Nephron (organoid): ENCODE data around the gene SRC.

Source experiments
- H3K27ac Mint-ChIP-seq, 3 experiments: 2 replicates each; pipeline ENCODE4 v1.8.0; 2020; ENCODE audit warnings: mixed read lengths in 3 of 3, mild to moderate bottlenecking in 2 of 3, moderate library complexity in 1 of 3
- H3K27me3 Mint-ChIP-seq: 2 replicates; pipeline ENCODE4 v1.8.0; 2021; ENCODE audit warnings: low read depth, mild to moderate bottlenecking, moderate library complexity, mixed read lengths
- H3K36me3 Mint-ChIP-seq: 2 replicates; pipeline ENCODE4 v1.8.0; 2020; ENCODE audit warnings: low read depth, mixed read lengths
- H3K4me1 Mint-ChIP-seq: 2 replicates; pipeline ENCODE4 v1.8.0; 2020; ENCODE audit warnings: mixed read lengths
- H3K4me3 Mint-ChIP-seq, 3 experiments: 2 replicates each; pipeline ENCODE4 v1.8.0; 2020; ENCODE audit warnings: mild to moderate bottlenecking in 3 of 3, mixed read lengths in 3 of 3, moderate library complexity in 2 of 3
- H3K9me3 Mint-ChIP-seq: 2 replicates; pipeline ENCODE4 v1.8.0; 2020; ENCODE audit warnings: mixed read lengths
- TF ChIP-seq, protein P1 (sequence below), 3 experiments: fragments of 200-600 bp; sonication (generic); IDR thresholded peaks; one replicate each; pipeline ENCODE4 v1.5.0; 2021; ENCODE audit warnings: antibody characterized with exemption in 3 of 3; ENCODE audit not compliant: unreplicated experiment in 3 of 3

The SRC gene

DNA sequence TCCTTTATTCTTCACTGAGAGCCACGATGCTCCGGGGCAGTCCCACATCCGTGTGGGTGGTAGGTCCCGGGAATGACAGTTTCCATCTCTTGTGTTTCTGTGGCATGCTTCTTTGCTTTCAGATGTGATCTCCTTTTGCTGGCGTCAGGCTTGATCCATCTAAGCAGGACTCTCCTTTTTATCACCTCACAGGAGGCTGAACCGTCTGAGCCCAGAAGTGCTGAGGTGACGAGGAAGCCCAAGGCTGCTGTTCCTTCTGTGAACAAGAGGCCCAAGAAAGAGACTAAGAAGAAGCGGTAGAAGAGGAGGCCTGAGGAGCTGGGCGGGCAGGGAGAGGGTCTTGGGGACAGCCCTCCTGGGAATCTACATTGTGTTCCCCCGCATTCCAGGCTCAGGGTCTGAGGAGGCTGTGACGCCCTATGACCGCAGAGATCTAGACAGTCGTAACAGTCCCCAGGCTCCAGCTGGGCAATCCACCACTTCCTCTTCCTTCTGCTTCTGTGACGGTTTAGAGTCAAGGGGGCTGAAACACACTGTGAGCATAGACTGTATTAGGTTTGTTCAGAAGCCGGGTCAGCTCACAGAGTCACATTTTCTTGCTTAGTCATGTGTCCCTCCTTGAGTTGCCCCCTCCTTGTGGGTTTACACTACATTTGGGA is 29.7 kb upstream of the SRC start:
- Mint-ChIP-seq H3K27me3 (no peaks in the 10 kb centered on the region), H3K27ac (peak overlapping the region; percentile 61 to 91 (median 84))
- TF ChIP-seq, protein P1, sequence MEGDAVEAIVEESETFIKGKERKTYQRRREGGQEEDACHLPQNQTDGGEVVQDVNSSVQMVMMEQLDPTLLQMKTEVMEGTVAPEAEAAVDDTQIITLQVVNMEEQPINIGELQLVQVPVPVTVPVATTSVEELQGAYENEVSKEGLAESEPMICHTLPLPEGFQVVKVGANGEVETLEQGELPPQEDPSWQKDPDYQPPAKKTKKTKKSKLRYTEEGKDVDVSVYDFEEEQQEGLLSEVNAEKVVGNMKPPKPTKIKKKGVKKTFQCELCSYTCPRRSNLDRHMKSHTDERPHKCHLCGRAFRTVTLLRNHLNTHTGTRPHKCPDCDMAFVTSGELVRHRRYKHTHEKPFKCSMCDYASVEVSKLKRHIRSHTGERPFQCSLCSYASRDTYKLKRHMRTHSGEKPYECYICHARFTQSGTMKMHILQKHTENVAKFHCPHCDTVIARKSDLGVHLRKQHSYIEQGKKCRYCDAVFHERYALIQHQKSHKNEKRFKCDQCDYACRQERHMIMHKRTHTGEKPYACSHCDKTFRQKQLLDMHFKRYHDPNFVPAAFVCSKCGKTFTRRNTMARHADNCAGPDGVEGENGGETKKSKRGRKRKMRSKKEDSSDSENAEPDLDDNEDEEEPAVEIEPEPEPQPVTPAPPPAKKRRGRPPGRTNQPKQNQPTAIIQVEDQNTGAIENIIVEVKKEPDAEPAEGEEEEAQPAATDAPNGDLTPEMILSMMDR (IDR thresholded peaks at IDR 0.05; ENCODE audit: unreplicated experiment in 3 of 3): no peak

DNA sequence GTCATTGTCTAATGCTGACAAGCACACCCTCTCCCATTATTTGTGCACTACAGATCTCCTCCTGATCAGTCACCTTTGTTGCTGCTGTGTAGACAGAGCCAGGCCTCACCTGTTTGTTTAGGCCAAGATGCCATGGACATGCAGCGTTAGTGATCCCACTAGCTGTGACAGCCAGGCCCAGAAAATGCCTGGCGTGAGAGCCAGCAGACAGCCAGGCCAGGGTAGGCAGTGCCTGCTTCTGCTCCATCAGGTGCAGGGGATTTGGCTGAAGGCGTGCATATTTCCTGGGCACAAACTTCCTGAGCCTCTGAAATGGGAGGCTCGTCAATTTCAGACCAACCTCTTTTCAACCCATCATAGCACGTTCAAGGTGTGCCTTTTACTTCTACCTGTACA is 29.2 kb upstream of the SRC start:
- H3K27me3 Mint-ChIP-seq: no peaks in the 10 kb centered on the region
- peaks cover 39% of the 10 kb centered on the region for H3K36me3 Mint-ChIP-seq
- H3K4me3 Mint-ChIP-seq: no peak overlapping the region
- no peaks in the 10 kb centered on the region for H3K9me3 Mint-ChIP-seq
- TF ChIP-seq, protein P1 (IDR thresholded peaks at IDR 0.05; ENCODE audit: unreplicated experiment in 3 of 3): no peak
- H3K27ac Mint-ChIP-seq: peak overlapping the region in 2 of 3 experiments; percentile 84 to 91
- H3K4me1 Mint-ChIP-seq: peaks cover 47% of the 10 kb centered on the region

More for the DNA sequence above, 29.7 kb upstream of the SRC start:
- H3K36me3 Mint-ChIP-seq: peaks cover 40% of the 10 kb centered on the region
- H3K4me1 Mint-ChIP-seq: peaks cover 49% of the 10 kb centered on the region
- H3K9me3 Mint-ChIP-seq: no peaks in the 10 kb centered on the region
- H3K4me3 Mint-ChIP-seq: no peak overlapping the region

DNA sequence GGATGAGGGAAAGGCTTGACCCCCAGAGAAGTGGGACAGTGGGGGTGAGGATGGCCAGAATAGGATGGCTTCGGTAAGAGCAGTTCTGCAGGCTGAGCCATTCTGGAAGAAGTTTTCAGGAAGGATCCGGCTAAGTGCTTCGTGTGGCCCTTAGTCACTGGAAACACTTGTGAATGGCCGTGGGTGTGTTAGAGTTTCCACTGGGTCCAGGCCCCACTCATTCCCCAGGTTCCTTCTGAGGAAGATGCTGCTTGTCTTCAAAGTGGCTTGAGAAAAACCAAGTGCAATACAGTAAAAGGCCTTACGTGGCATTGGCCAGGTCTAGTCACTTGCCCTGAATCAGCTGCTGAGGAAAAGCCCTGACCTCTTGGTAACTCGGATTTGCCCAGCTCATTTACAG is 28.6 kb upstream of the SRC start:
- TF ChIP-seq, protein P1 (IDR thresholded peaks at IDR 0.05; ENCODE audit: unreplicated experiment in 3 of 3): no peak
- Mint-ChIP-seq H3K4me1 (peaks cover 41% of the 10 kb centered on the region), H3K27me3 (no peaks in the 10 kb centered on the region), H3K9me3 (no peaks in the 10 kb centered on the region), H3K4me3 (no peak overlapping the region), H3K27ac (no peak overlapping the region), H3K36me3 (peaks cover 36% of the 10 kb centered on the region)

DNA sequence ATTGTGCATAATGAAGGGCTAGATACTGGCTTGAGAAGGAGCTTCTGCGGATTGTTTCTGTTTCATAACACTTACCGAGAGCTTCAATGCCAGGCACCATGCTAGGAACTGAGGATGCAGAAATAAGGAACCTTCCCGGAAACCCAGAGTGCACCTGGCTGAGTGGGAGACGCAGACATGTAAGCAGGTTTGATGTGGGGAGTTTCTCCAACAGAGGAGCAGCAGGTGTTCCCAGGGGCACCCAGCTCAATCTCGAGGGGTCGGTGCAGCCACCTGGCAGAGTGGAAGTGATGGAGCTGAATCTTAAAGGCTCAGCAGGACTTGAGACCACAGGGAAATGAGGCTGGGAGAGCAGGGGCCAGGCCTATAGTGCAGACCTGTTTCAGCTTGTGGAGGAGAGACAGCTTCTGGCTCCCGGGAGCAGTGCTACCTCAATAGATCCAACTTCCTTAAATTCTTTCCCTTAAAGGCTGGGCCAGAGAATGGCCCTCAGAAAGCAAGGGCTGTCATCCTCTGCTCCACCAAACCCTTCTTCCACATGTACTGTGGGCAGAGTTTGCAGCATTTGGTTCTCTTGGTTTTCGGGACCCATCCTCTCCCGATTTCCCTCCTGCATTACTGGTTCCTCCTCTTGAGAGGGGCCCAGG is 27.8 kb upstream of the SRC start:
- peaks cover 37% of the 10 kb centered on the region for H3K36me3 Mint-ChIP-seq
- H3K27ac Mint-ChIP-seq: no peak overlapping the region

DNA sequence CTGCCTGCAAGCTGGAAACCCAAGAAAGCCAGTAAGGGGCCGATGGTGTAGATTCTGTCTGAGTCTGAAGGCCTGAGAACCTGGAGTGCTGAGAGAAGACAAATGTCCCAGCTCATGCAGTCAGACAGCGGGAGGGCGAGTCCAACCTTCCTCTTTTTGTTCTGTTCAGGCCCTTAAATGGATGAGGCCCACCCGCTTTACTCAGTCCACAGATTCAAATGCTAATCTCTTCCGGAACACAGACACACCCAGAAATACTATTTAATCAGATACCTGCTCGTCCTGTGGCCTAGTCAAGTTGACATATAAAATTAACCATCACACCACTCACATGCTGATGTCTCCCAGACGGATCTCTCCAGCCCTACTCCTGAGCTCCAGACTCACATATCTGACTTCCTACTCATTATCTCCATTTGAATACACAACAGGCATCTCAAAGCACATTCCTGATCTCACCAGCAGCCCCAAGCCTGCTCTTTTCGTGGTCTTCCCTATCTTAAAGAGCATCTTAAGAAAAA is 26.7 kb upstream of the SRC start:
- peaks cover 25% of the 10 kb centered on the region for H3K4me1 Mint-ChIP-seq
- peaks cover 34% of the 10 kb centered on the region for H3K36me3 Mint-ChIP-seq
- H3K4me3 Mint-ChIP-seq: no peak overlapping the region
- peaks cover 4% of the 10 kb centered on the region for H3K9me3 Mint-ChIP-seq
- peak overlapping the region in 2 of 3 experiments; percentile 13 to 25 for H3K27ac Mint-ChIP-seq
- no peaks in the 10 kb centered on the region for H3K27me3 Mint-ChIP-seq
- TF ChIP-seq, protein P1 (IDR thresholded peaks at IDR 0.05; ENCODE audit: unreplicated experiment in 3 of 3): no peak

More for the DNA sequence above, 27.8 kb upstream of the SRC start:
- Mint-ChIP-seq H3K4me1 (peaks cover 33% of the 10 kb centered on the region), H3K9me3 (peaks cover 4% of the 10 kb centered on the region), H3K27me3 (no peaks in the 10 kb centered on the region), H3K4me3 (no peak overlapping the region)
- TF ChIP-seq, protein P1 (IDR thresholded peaks at IDR 0.05; ENCODE audit: unreplicated experiment in 3 of 3): no peak
